ENCODE data around the gene C16orf86.

C16orf86 gene

GRCh38 chr16:67666559-67667452, at the start of gene C16orf86, which contains the start of gene ENKD1:
C16orf86 (plus strand) TSS chr16:67666814; CDS start chr16:67666971, 157 bp downstream.
ENKD1 (minus strand) TSS chr16:67666750; CDS start chr16:67666442, 308 bp downstream.
- DNase-seq: peak; percentile 44

GRCh38 chr16:67628216-67628615, 38.4 kb upstream of the C16orf86 start:
- DNase-seq: no peak

GRCh38 chr16:67632415-67633172, 34.0 kb upstream of the C16orf86 start:
- no peak for DNase-seq

GRCh38 chr16:67636713-67637112, 29.9 kb upstream of the C16orf86 start:
- no peak for DNase-seq

GRCh38 chr16:67637625-67638024, 29.0 kb upstream of the C16orf86 start:
- no peak for DNase-seq

- DNase-seq: no peak
Observed at GRCh38 chr16:67641779-67642708, 24.6 kb upstream of the C16orf86 start.

GRCh38 chr16:67644038-67644437, 22.6 kb upstream of the C16orf86 start:
- no peak for DNase-seq

- no peak for DNase-seq
Observed at GRCh38 chr16:67645397-67646121, 21.1 kb upstream of the C16orf86 start.

GRCh38 chr16:67647111-67647651, 19.4 kb upstream of the C16orf86 start:
- no peak for DNase-seq

GRCh38 chr16:67647681-67648080, 18.9 kb upstream of the C16orf86 start:
- no peak for DNase-seq

- no peak for DNase-seq
Observed at GRCh38 chr16:67648088-67648763, 18.4 kb upstream of the C16orf86 start.

- no peak for DNase-seq
Observed at GRCh38 chr16:67648764-67649407, 17.7 kb upstream of the C16orf86 start.

GRCh38 chr16:67649494-67649931, 17.1 kb upstream of the C16orf86 start:
- no peak for DNase-seq

GRCh38 chr16:67650023-67650422, 16.6 kb upstream of the C16orf86 start:
- no peak for DNase-seq

- no peak for DNase-seq
Observed at GRCh38 chr16:67651039-67651438, 15.6 kb upstream of the C16orf86 start.

GRCh38 chr16:67651847-67652246, 14.8 kb upstream of the C16orf86 start:
- no peak for DNase-seq

- DNase-seq: no peak
Observed at GRCh38 chr16:67652578-67653127, 14.0 kb upstream of the C16orf86 start.

GRCh38 chr16:67653128-67653788, 13.4 kb upstream of the C16orf86 start:
- DNase-seq: no peak

- no peak for DNase-seq
Observed at GRCh38 chr16:67653789-67654402, 12.7 kb upstream of the C16orf86 start.

All from DMS 273 treated with DMSO at 0.1 percent for 48 hours (cell line).